GM21619 (cell line): ENCODE data around the gene SKP1.

Source experiments
- ATAC-seq: cut with Tn5 transposase; IDR thresholded peaks from one replicate; pipeline ENCODE4 v1.9.1; 2021; ENCODE audit not compliant: unreplicated experiment

SKP1 gene

DNA sequence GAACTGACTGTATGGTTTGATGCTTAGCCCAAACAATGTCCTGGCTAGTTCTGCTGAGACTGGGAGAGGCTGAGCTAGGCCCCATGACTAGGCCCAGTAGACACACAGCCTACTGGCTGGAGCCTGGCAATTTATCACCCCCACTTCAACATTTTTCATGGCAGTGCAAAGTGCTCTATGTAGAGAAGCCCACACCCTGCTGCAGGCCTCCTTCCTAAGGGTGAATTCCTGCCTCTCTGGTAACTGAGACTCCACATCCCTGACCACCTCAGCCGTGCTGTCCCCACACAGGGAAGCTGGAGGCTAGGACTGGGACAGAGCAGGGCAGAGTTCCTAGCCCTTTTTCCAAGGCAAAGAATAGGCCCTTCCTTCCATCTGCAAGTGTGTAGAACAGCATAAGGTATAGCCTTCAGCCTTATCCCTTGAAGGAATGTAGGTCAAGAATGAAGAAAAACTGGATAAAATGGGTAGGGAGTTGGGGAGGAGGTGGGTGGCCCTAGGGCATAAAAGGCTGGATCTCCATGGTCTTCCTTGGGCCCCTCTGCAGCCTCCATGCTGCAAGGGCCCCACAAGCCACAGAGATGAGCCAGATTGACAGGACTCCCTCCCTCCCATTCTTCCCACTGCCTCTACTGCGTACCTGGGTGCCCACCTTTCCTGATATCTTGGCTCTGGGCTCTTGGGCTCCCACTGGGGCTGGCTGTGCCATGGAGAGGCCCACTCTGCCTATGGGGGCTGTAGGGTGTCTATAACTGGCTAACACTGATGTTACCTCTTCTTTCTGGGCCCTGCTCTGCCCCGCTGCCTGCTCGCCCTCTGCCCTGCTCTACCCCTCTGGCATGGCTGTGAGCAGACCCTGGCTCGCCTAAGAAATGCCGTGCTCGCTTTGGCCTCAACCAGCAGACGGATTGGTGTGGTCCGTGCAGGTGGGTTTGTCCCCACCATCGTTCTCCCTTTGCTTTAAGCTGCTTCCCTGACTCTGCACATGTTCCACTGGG, 32.5 kb downstream of the SKP1 start:
- no peak for ATAC-seq

DNA sequence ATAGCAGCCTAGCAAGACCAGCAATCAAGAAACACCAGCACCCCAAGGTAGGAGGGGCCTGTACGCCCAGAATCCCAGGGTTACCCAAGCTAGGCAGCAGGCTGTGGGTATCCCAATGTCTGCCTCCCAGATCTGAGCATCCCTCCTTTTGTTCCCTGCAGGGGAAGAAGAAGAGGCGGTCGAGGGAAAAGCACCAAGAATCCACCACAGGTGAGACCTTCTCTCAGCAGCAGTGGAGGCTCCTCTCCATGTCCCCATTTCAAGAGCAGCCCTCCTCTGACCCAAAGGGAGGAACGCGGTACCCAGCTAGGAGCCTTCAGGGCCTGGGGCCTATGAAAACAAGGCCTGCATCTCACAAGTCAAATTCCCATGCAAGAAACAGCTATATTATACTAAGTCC, 33.3 kb downstream of the SKP1 start:
- ATAC-seq = no peak

DNA sequence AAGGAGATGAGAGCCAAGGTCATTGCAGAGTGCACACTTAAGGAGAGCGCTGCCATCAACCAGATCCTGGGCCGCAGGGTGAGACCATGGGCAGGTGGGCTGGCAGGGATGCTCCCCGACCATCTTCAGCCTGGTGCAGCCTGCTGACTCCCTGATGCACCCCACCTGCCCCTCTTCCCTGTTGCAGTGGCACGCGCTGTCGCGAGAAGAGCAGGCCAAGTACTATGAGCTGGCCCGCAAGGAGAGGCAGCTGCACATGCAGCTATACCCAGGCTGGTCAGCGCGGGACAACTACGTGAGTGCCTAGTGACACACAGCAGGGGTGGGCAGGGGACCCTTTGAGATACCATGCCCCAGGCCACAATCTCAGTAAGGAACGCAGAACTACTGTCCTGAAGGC, 33.9 kb downstream of the SKP1 start:
- ATAC-seq = no peak

DNA sequence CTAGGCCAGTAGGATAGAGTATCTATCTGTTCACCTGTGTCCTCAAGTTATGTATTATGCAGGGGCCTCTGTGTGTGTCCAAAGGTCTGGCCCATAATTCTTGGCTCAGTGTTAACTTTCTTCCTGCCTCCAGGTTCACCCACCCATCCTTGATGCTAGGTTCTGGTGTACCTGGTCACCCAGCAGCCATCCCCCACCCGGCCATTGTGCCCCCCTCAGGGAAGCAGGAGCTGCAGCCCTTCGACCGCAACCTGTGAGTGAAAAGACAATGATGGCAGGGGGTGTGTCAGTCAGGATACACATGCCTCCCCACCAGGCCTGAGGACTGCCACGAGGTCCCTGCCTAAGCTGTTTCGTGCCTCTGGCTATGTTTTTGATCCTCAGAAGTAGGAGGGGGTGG, 34.7 kb downstream of the SKP1 start:
- ATAC-seq = no peak

DNA sequence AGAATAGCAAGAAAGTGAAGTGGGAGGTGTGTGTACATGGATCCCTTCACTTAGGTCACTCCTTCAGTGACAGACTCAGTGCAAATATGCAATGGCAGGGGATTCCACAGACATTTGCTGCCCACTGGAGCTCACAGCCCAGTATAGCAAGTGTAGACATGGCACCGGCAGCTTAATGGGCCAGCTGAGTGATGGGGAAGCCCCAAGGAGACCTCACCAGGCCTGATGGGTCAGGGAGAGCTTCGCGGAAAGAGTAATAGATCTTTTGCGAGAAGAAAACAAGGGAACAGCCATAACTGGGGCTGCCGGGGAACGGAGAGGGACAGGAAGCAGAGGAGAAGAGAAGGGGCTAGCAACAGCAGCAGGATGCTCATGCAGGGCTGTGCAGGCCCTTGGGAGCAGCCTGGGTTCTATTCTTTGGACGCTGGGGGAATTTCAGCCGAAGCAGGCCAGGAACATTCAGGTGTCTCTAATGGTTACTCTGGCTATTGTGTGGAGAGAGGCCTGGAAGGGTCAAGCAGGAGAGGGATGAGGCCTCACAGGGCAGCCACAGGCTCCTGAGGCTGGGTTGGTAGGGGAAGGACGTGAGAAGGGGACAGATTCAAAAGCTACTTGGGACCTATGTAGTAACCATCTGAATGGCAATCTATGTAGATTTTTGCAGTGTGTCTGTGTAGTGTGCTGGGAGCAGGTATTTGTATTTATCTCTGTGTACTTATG, 35.3 kb downstream of the SKP1 start:
- ATAC-seq = no peak

DNA sequence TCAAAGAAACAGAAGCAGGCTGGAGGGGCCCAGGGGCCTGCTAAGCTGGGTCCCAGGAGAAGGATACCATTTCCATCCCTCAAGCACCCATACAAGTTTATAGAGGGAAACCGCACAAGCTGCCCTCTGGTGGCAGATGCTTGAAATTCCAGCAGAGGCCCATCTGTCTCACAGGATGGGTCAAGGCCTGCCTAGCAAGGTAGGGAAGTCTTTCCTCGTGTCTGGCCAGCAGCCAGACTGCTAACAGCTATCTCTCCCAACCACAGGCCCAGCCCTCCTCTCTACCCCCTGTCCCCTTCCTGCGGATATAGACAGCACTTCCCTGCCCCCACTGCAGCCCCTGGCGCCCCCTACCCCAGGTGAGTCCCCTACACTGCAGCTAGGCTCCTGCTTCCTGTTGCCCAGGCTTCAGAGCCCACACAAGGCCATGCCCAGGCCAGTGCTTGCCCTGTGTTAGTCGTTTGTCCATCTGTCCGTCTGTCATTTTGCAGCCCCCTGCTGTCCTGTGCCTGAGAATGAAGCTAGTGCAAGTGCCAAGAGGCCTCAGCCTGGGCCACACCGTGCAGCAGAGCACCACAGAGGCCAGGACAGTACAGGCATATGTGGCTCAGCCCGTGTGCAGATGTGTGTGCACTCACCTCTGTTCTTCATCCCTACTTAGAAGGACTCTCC, 36.1 kb downstream of the SKP1 start:
- ATAC-seq = peak; percentile 37

GRCh38 chr5:134139891-134140469, 36.8 kb downstream of the SKP1 start:
- ATAC-seq = no peak

DNA sequence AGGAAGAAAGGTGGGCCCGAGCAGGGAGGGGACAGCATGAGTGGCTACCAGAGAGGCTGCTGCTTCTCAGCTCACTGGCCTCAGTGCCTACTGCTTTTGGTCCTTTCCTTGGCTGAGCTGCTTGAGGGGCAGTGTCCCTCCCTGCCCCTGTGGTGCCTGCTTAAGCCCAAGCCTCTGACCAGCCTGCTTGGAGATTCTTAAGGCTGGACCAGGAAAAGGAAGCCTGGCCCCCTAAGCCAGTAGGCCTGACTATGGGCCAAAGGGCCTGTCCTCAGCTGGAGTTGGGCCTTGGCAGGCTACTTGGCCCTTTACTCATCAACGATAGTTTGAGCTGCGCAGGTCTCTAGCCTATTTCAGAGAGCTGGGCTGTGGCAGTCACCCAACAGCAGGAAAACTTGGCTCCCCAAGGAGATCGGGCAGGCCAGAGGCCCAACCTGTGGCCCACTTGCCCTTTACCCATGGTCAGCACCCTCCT, 37.3 kb downstream of the SKP1 start:
- no peak for ATAC-seq

- ATAC-seq = peak; percentile 73
These were observed 38.1 kb downstream of the SKP1 start for GRCh38 chr5:134138416-134139376.

DNA sequence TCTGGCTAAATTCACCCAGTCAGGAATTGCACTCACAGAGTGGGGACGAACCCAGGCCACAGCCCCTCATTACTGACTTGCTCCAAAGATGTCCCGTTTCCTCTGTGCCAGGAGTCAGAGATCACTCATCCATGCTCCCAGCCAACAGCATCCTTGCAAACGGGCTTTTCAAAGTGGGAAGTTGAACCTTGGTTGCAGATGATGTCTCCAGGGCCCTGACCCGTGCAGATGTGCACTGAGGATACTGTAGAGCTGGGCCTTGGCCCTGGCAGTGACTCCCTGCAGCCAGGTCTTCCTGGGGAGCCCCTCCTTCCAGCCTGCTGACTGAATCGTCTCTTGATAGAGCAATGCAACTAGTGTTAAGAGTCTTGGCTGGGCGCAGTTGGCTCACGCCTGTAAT, 40.0 kb downstream of the SKP1 start:
- ATAC-seq = no peak

DNA sequence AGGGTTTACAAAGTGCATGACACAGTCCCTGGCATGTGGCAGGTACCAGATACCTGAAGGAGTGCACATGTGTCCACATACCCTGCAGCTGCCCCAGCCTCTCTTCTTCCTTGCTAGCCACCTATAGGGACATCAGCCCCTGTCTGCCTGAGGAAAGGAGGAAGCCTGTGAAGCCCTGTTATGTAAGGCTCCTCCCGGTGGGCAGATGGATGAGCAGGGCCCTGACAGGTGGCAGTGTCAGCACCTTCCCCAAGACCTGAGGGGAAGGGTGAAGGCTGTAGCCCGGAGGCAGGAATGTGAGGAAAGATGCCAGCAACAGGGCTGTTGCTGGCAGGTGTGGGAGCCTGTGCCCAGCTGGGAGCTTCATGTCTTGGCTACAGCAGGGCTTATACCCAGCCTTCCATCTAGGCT, 40.5 kb downstream of the SKP1 start:
- ATAC-seq = no peak

- ATAC-seq = no peak
These were observed 41.6 kb downstream of the SKP1 start for GRCh38 chr5:134135091-134135655.

DNA sequence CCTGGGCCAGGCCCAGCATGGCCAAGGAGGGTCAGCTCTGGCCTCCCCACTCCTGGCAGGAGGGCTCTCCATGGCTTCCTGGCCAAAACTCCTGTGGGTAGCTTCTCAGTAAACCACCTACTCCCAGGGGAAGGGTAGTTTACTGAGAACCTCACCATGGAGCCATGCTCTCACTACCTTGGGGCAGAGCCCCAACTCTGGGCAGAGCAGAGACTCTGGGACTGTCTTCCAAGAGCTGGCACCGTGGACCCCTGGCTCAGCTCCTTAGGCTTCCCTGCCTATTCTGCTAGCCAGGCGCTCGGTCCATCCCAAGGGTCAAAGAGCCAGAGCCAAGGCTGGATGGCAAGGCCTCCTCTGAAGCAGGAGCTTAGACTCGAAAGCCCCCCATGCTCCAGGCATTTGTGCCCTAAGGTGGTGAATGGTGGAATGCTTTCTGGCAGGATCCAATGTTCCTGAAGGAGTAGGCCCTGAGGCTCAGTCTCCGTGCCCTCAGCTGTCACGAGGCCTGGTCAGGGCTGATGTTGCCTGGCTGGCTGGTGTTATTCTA, 42.7 kb downstream of the SKP1 start:
- no peak for ATAC-seq

DNA sequence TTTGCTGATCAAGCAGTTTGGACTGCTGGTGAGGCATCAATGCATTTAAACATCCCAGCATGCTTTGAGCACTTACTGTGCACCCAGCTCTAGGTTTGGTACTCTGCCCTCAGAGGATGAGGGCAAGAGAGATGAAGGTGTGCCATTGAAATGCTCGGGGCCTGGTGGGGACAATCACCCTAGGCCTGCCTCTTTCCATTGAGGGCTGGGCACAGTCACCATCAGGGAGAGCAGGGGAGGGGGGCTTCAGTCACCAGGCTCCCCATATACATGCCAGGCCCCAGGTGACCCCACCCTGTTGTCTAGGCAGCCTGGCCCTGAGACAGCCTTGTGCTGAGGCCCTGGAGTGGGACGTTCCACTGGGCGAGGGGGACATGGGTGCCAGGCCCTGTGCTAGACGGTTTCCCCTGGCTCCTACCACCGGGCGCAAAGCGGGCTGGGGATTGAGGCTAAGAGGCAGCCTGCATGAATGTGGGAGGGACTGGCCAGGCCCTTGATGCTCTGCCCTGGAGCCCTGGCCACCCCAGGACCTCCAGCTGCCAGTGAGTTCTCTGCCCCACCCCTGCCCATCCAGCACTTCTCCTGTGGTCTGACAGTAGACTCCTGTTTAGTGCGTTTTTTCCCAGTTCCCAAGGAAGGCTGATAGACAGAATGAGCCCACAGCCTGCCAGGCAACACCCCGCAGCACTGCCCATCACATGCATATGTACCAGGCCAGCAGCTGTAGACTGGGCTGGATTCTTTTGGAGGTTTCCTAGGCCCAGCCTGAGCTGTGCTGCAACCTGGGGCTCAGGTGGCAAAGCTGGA, 43.4 kb downstream of the SKP1 start:
- ATAC-seq = no peak

GRCh38 chr5:134132372-134133187, 44.2 kb downstream of the SKP1 start:
- peak; percentile 71 for ATAC-seq

GRCh38 chr5:134131578-134132350, 45.0 kb downstream of the SKP1 start:
- no peak for ATAC-seq

DNA sequence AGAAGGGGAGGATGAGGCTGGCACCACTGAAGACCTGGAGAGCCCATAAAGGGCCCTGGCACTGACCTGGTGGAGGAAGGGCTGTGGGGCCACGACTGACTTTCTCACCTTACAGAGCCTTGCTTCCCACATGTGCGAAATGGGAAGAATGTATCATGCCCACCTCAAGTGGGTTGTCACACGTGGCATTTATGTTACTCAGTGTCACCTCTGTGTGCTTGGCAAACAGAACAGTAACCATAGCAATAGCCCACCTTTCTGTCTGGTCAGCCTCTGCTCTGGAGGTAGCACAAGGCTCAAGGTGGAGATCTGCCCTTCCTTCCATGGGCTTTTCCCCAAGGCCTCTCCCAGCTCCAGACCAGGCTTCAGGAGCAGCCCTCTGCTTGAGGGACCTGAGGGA, 45.6 kb downstream of the SKP1 start:
- no peak for ATAC-seq
